HepG2 (cell line): ENCODE data around the gene SEC24A. TPM values are rescaled to one million over a fixed set of nuclear protein-coding genes. Genes with fewer than 3 reads are reported as not detected.

Experiments
- CHD4 ChIP-seq: fragments of 200-600 bp; sonication (generic); IDR thresholded peaks from 2 replicates; pipeline ENCODE4 v1.7.0; 2017; ENCODE audit warnings: mild to moderate bottlenecking, low read length, borderline replicate concordance
- ELF4 ChIP-seq: sonication (generic); formaldehyde crosslinking; IDR thresholded peaks from 2 replicates; pipeline ENCODE4 v1.5.0; 2020; ENCODE audit warnings: missing genetic modification reagents, mild to moderate bottlenecking, moderate library complexity, borderline replicate concordance
- HDAC6 ChIP-seq: fragments of 200-600 bp; sonication (generic); IDR thresholded peaks from 2 replicates; pipeline ENCODE4 v1.7.0; 2017; ENCODE audit warnings: mild to moderate bottlenecking, antibody characterized with exemption, low read length, low read depth
- JUNB ChIP-seq: sonication (generic); formaldehyde crosslinking; IDR thresholded peaks from 2 replicates; pipeline ENCODE4 v1.8.0; 2022; ENCODE audit warnings: missing genetic modification reagents, mild to moderate bottlenecking, borderline replicate concordance
- RNF2 ChIP-seq: fragments of 450-650 bp; conservative IDR thresholded peaks from 2 replicates; pipeline ENCODE4 v1.6.1; 2016; ENCODE audit warnings: low read depth
- YY1 ChIP-seq: IDR thresholded peaks from 2 replicates; pipeline ENCODE4 v1.6.1; 2011; ENCODE audit warnings: low read length, low read depth, moderate library complexity, mild to moderate bottlenecking; ENCODE audit not compliant: insufficient read depth, insufficient replicate concordance
- ZNF292 ChIP-seq: sonication (generic); formaldehyde crosslinking; IDR thresholded peaks from 2 replicates; pipeline ENCODE4 v1.8.1; 2022; ENCODE audit warnings: mild to moderate bottlenecking, low read depth, missing genetic modification reagents, borderline replicate concordance
- ZNF451 ChIP-seq: sonication (generic); formaldehyde crosslinking; IDR thresholded peaks from 2 replicates; pipeline ENCODE4 v1.5.0; 2020; ENCODE audit warnings: mild to moderate bottlenecking, missing genetic modification reagents
- ZSCAN21 ChIP-seq: sonication (generic); formaldehyde crosslinking; IDR thresholded peaks from 2 replicates; pipeline ENCODE4 v1.8.0; 2022; ENCODE audit warnings: mild to moderate bottlenecking, missing genetic modification reagents, moderate library complexity, borderline replicate concordance
- polyA plus RNA-seq, 8 experiments: library from polyadenylated mRNA; depleted of rRNA in 3 of 8; stranded (reverse) in 7 of 8; unstranded in 1 of 8; fragments of >200 nt; fragmentation: Illumina TruSeq in 4 of 8; extraction: Trizol in 4 of 8; gene quantifications; 2 replicates each; pipeline versions ENCODE4 v1.2.1 to v1.2.3, GENCODE V29; 2011 to 2016; ENCODE audit warnings: low read depth in 4 of 8, missing spikeins in 1 of 8, mixed read lengths in 1 of 8; ENCODE audit not compliant: insufficient read depth in 1 of 8
- total RNA-seq, 5 experiments: library from RNA; depleted of rRNA; stranded (reverse); fragments of >200 nt; fragmentation: Illumina TruSeq; extraction: Trizol; gene quantifications; 2 replicates each; pipeline ENCODE4 v1.2.3, GENCODE V29; 2016; ENCODE audit warnings: low read depth in 1 of 5
- TF ChIP-seq, protein P1 (sequence below): sonication (generic); formaldehyde crosslinking; IDR thresholded peaks from 2 replicates; pipeline ENCODE4 v1.5.1; 2020; ENCODE audit warnings: mild to moderate bottlenecking, missing genetic modification reagents, borderline replicate concordance
- TF ChIP-seq, protein P2 (sequence below): sonication (generic); formaldehyde crosslinking; IDR thresholded peaks from 2 replicates; pipeline ENCODE4 v1.4.0; 2020; ENCODE audit warnings: low read depth, mild to moderate bottlenecking, missing genetic modification reagents
- TF ChIP-seq, protein P3 (sequence below): IDR thresholded peaks from 2 replicates; pipeline ENCODE4 v1.6.1; 2016; ENCODE audit warnings: low read depth, borderline replicate concordance
- TF ChIP-seq, protein P4 (sequence below): sonication (generic); formaldehyde crosslinking; IDR thresholded peaks from 2 replicates; pipeline ENCODE4 v1.5.1; 2020; ENCODE audit warnings: mild to moderate bottlenecking, missing genetic modification reagents, moderate library complexity
- TF ChIP-seq, protein P5 (sequence below): sonication (generic); formaldehyde crosslinking; conservative IDR thresholded peaks from 2 replicates; pipeline ENCODE4 v1.4.0; 2020; ENCODE audit warnings: missing genetic modification reagents
- TF ChIP-seq, protein P6 (sequence below): sonication (generic); formaldehyde crosslinking; IDR thresholded peaks from 2 replicates; pipeline ENCODE4 v1.4.0; 2020; ENCODE audit warnings: missing genetic modification reagents, mild to moderate bottlenecking, borderline replicate concordance

The SEC24A gene
- total and polyA plus RNA-seq, 2 of the 13 experiments (the other 11 are each of a cell fraction or from before 2014, with no cell fraction given) = 30.5 to 56.8 TPM

DNA sequence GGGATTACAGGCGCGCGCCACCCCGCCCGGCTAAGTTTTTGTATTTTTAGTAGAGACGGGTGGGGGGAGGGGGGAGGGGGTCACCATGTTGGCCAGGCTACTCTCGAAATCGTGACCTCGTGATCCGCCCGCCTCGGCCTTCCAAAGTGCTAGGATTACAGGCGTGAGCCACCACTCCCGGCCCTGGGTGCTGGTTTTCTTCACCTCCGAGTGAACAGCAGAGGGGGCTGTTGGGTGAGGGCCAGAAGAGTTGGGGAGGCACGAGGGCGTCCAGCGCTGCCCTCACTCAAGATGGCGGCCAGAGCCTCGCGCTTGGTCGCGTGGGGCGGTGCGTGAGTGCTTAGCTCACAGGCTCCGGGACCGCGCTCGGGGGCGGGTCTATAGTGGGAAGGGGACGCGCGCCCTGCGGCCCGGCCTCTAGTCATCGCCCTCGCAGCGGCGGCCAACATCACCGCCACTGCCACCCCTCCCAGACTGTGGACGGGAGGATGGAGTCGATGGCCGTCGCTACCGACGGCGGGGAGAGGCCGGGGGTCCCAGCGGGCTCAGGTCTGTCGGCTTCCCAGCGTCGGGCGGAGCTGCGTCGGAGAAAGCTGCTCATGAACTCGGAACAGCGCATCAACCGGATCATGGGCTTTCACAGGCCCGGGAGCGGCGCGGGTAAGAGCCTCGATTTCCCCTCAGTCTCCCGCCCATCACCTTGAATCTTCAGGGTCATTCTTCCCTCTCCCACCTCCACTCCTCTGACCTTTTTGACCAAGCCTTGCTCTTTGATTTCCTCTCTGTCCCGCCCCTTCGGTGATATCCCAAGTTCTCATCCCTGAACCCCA is 89.8 kb downstream of the SEC24A start, which contains the start of gene CAMLG (continued):
- TF ChIP-seq, protein P1, sequence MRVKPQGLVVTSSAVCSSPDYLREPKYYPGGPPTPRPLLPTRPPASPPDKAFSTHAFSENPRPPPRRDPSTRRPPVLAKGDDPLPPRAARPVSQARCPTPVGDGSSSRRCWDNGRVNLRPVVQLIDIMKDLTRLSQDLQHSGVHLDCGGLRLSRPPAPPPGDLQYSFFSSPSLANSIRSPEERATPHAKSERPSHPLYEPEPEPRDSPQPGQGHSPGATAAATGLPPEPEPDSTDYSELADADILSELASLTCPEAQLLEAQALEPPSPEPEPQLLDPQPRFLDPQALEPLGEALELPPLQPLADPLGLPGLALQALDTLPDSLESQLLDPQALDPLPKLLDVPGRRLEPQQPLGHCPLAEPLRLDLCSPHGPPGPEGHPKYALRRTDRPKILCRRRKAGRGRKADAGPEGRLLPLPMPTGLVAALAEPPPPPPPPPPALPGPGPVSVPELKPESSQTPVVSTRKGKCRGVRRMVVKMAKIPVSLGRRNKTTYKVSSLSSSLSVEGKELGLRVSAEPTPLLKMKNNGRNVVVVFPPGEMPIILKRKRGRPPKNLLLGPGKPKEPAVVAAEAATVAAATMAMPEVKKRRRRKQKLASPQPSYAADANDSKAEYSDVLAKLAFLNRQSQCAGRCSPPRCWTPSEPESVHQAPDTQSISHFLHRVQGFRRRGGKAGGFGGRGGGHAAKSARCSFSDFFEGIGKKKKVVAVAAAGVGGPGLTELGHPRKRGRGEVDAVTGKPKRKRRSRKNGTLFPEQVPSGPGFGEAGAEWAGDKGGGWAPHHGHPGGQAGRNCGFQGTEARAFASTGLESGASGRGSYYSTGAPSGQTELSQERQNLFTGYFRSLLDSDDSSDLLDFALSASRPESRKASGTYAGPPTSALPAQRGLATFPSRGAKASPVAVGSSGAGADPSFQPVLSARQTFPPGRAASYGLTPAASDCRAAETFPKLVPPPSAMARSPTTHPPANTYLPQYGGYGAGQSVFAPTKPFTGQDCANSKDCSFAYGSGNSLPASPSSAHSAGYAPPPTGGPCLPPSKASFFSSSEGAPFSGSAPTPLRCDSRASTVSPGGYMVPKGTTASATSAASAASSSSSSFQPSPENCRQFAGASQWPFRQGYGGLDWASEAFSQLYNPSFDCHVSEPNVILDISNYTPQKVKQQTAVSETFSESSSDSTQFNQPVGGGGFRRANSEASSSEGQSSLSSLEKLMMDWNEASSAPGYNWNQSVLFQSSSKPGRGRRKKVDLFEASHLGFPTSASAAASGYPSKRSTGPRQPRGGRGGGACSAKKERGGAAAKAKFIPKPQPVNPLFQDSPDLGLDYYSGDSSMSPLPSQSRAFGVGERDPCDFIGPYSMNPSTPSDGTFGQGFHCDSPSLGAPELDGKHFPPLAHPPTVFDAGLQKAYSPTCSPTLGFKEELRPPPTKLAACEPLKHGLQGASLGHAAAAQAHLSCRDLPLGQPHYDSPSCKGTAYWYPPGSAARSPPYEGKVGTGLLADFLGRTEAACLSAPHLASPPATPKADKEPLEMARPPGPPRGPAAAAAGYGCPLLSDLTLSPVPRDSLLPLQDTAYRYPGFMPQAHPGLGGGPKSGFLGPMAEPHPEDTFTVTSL (CRISPR knock-in tag) = no peak
- TF ChIP-seq RNF2 (peak; percentile 68), CHD4 (no peak), ELF4 (no peak), JUNB (no peak), YY1 (peak; percentile 99), ZNF451 (CRISPR knock-in tag) (peak; percentile 95), ZNF292 (peak; percentile 82), HDAC6 (no peak), ZSCAN21 (CRISPR knock-in tag) (peak; percentile 91)
- TF ChIP-seq, protein P2, sequence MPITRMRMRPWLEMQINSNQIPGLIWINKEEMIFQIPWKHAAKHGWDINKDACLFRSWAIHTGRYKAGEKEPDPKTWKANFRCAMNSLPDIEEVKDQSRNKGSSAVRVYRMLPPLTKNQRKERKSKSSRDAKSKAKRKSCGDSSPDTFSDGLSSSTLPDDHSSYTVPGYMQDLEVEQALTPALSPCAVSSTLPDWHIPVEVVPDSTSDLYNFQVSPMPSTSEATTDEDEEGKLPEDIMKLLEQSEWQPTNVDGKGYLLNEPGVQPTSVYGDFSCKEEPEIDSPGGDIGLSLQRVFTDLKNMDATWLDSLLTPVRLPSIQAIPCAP (CRISPR knock-in tag) = 0 out of 2 replicates have a peak, but pooled peaks have one; percentile 65
- TF ChIP-seq, protein P3, sequence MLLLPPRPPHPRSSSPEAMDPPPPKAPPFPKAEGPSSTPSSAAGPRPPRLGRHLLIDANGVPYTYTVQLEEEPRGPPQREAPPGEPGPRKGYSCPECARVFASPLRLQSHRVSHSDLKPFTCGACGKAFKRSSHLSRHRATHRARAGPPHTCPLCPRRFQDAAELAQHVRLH (CRISPR knock-in tag) = peak; percentile 87
- TF ChIP-seq, protein P4, sequence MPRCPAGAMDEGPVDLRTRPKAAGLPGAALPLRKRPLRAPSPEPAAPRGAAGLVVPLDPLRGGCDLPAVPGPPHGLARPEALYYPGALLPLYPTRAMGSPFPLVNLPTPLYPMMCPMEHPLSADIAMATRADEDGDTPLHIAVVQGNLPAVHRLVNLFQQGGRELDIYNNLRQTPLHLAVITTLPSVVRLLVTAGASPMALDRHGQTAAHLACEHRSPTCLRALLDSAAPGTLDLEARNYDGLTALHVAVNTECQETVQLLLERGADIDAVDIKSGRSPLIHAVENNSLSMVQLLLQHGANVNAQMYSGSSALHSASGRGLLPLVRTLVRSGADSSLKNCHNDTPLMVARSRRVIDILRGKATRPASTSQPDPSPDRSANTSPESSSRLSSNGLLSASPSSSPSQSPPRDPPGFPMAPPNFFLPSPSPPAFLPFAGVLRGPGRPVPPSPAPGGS (CRISPR knock-in tag) = 0 out of 2 replicates have a peak, but pooled peaks have one; percentile 35
- TF ChIP-seq, protein P5, sequence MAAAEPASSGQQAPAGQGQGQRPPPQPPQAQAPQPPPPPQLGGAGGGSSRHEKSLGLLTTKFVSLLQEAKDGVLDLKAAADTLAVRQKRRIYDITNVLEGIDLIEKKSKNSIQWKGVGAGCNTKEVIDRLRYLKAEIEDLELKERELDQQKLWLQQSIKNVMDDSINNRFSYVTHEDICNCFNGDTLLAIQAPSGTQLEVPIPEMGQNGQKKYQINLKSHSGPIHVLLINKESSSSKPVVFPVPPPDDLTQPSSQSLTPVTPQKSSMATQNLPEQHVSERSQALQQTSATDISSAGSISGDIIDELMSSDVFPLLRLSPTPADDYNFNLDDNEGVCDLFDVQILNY (CRISPR knock-in tag) = 0 out of 2 replicates have a peak, but pooled peaks have one; percentile 44
- TF ChIP-seq, protein P6, sequence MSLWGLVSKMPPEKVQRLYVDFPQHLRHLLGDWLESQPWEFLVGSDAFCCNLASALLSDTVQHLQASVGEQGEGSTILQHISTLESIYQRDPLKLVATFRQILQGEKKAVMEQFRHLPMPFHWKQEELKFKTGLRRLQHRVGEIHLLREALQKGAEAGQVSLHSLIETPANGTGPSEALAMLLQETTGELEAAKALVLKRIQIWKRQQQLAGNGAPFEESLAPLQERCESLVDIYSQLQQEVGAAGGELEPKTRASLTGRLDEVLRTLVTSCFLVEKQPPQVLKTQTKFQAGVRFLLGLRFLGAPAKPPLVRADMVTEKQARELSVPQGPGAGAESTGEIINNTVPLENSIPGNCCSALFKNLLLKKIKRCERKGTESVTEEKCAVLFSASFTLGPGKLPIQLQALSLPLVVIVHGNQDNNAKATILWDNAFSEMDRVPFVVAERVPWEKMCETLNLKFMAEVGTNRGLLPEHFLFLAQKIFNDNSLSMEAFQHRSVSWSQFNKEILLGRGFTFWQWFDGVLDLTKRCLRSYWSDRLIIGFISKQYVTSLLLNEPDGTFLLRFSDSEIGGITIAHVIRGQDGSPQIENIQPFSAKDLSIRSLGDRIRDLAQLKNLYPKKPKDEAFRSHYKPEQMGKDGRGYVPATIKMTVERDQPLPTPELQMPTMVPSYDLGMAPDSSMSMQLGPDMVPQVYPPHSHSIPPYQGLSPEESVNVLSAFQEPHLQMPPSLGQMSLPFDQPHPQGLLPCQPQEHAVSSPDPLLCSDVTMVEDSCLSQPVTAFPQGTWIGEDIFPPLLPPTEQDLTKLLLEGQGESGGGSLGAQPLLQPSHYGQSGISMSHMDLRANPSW = peak; percentile 93; the same call in 1 of the 2 replicates
